OCI-M1 (cell line): ENCODE measurements around the gene SLC6A12.
"Not testable (repeated sequence)": the region's sequence is repeated elsewhere in the genome, so short reads cannot be mapped to it uniquely, and the experiment has no call there.

Source experiments
- DNase-seq: peaks from one replicate; lab custom pipeline; 2025; lab: John Stamatoyannopoulos, UW

The SLC6A12 gene

DNA sequence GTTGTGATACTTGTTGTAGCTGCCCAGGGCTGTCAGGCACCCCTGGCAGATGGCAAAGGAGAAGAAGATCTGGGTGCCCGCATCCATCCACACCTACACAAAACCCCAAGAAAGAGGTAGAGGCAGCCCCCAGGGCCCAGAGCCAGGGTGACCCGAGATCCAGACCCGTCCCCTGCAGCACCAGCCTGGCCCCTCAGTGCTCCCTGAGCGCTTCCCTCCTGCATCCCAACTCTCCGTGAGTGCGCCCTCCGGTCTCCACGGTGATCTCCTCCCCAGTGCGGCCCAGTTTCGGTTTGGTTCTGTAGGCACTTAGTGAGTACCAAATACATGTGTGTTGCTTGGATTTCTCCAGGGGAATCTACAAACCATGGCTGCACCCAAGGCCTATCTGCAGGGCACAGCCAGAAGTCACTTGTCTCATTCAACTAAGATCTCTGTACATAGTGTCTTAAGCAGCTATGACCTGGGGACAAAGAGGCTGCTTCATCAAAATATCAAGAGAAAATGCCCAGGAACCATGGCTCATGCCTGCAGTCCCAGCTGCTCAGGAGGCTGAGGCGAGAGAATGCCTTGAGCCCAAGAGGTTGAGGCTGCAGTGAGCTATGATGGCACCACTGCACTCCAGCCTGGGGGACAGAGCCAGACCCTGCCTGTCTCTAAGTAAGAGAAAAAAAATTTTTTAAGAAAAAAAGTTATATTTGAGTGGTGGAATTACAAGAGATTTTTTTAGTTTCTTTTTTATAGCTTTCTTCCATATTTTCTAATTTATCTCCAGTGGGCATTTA lies 15.9 kb downstream of the SLC6A12 start:
- no peak for DNase-seq

DNA sequence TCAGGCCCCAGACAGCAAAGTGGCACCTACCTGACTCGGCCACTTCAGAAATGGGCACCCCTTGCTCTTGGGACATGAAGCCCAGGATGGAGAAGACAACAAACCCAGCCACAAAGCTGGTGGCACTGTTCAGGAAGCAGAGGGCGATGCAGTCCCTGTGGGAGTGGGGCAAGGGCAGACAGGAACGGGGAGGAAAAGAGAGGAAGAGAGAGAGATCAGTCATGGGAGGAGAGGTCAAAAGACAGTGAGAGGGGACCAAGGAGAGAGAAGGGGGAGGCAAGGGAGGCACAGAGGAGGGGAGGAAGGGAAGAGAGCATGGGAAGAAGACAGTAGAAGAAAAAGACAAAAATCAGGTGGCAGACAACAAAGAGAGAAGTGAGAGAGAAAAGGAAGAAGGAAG lies 16.6 kb downstream of the SLC6A12 start:
- no peak for DNase-seq

DNA sequence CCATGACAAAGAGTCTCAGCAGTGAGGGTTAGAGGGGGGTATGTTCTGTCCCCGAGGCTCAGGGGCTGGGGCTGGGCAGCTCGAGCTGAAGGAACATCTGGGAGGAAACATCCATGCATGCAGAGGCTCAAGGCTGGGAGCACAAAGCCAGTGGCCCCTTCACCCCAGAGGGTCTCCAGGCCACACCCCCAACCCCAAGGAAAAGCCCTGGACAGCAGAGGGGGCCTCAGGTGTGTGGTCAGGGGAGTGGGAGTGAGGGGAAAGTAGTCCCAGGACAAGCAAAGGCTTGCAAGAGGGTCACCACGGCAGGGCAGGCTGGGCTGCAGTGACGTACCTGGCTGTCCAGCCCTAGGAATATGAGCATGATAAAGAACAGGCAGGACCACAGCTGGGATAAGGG lies 17.5 kb downstream of the SLC6A12 start:
- no peak for DNase-seq

DNA sequence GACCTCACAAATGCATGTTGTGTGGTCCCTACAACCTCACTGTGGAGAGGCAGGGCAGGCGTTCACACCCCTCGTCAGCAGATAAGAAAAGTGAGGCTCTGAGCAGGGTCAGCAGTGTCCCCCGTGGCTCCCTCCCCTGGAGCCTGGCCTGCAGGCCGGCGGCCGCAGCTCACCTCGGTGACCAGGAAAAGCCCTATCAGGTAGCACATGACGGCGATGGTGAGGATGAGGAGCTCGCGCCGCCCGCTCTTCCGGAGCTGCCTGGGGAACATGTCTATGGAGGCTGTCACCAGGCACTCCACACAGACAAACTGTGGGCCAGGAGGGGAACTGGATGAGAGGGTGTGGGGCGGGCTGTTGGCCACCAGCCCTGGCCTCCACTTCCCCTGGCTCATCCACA lies 18.0 kb downstream of the SLC6A12 start:
- no peak for DNase-seq

DNA sequence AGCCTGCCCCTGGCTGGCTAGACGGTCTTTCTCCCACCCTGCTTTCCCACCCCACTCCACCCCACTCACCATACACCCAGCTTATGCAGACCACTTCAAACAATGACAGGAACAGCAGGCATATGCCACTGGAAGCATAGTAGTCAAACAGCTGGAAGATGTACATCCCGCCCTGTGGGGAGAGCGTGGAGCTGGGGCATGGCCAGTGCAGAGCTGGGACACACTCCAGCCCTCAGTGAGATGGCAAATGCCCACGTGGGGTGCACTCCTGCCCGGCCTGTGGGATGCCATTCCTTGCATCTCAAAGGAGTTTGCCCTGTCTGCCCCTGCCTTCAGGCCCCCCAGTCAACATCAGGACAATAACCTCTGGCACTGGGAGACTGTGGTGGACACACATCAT lies 18.8 kb downstream of the SLC6A12 start:
- DNase-seq = no peak

DNA sequence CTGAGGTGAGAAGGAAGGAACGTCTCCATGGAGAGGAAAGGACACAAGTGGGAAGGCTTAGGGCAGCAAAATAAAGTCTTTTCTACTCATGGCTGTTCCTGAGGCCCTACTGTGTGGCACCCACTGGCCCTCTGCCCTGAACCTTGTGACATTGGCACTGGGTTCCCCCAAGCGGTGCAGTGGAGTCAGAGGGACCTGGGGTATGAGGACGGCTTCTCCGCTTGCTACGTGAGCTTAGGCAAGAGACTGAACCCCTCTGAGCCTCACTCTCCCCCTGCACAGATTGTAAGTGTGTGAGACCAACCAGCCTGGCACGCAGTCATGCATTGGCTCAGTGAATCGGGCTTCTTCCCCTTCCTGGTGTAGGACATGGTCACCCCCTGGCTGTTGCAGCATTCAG lies 19.7 kb downstream of the SLC6A12 start:
- no peak for DNase-seq

DNA sequence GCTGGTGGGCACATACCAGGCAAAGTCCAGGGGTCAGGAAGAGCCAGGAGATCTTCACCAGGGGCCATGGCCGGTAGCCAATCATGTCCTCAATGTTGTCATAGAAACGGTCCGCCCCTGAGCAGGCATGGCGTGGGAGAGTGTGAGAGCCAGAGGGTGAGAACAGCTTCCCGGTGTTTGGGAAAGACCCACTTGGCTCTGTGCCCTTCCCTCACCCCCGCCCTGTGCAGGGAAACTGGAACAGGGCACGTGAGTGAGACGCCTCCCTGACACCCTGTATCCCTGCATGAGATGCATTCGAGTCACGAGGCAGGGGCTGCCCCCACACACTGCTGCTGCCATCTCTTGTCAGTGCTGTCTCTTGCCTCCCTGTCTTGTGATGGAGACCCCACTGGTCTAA lies 20.7 kb downstream of the SLC6A12 start:
- DNase-seq = no peak

DNA sequence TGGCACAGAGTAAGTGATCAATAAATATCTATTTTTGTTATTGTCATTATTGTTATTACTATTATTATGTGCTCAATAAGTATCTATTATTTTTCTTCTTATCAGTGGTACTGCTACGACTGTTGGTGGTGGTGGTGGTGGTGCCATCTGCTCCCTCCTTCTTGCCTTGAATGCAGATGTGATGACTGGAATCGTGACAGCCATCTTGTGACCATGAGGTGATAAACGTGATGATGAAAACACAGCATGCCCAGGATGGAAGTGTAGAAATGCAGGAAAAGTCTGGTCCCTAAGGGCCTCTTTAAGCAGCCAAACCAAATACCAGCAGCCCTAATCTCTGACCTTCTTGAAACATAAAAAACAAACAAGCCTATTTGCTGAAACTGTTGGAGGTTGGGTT lies 22.4 kb downstream of the SLC6A12 start:
- no peak for DNase-seq

DNA sequence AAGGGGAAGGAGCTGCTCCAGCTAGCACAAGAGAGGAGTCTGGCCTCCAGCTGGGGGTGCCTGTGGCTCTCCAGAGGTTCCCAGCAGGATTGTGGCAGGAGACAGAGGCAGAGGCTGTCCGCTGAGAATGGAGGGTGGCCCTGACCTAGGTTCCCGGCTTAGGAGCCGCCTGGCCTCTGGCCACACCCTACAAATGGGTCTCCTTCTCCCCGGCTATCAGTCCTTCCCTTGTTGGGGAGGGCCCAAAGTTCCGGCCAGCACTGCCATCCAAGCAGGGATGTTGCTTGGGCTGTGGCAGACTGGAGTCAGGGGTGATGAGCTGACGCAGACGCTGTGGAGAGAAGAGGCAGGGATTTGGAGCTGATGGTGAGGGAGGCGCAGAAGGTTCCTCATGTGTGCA lies 23.1 kb downstream of the SLC6A12 start:
- no peak for DNase-seq

DNA sequence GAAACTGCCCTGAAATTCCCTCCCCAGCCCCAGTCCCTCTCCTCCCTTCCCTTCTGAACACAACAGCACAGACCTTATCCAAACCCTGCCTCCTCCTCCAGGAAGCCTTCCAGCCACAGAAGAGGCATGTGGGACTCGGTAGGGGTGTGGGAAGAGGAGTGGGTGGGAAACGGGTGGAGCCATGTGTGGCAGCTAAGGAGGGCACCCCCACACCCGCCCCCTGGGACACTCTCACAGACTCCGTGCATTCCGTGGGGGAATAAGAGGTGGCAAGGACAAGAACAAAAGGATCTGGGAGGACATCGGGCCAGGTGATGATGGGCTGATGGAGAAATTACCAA lies 24.4 kb downstream of the SLC6A12 start:
- DNase-seq = no peak

DNA sequence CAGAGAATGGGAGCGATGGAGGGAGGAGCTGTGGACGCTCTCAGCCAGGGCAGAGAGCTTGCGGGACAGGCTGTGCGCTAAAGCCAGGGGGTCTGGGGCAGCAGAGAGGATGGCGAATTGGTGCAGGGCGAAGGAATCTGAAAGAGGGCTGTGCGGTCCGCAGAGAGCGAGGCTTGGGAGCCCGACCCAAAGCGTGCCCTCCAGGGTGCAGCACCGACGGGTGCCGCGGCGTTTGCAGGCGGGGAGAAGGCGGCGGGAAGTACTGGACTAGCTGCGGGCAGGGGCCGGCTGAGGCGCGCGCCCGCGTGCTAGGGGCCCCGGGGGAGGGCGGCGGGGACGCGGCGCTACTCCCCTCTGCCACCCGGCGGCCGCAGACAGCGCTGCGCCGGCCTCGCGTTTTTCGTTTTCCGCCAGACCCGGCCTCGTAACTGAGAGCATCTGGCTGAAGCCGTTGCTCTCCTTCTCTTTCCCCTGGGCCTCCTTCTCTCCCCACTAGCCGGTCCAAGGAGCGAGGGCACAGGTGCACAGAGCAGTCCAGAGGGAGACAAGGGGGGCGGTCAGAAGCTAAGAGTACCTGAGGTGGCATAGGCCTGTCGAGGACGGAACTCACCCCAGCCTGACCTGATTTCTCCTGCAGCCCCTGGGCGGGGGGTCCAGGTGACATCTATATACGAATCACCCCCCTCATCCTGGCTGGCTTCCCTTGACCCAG lies 24.9 kb downstream of the SLC6A12 start:
- DNase-seq = peak; percentile 42

DNA sequence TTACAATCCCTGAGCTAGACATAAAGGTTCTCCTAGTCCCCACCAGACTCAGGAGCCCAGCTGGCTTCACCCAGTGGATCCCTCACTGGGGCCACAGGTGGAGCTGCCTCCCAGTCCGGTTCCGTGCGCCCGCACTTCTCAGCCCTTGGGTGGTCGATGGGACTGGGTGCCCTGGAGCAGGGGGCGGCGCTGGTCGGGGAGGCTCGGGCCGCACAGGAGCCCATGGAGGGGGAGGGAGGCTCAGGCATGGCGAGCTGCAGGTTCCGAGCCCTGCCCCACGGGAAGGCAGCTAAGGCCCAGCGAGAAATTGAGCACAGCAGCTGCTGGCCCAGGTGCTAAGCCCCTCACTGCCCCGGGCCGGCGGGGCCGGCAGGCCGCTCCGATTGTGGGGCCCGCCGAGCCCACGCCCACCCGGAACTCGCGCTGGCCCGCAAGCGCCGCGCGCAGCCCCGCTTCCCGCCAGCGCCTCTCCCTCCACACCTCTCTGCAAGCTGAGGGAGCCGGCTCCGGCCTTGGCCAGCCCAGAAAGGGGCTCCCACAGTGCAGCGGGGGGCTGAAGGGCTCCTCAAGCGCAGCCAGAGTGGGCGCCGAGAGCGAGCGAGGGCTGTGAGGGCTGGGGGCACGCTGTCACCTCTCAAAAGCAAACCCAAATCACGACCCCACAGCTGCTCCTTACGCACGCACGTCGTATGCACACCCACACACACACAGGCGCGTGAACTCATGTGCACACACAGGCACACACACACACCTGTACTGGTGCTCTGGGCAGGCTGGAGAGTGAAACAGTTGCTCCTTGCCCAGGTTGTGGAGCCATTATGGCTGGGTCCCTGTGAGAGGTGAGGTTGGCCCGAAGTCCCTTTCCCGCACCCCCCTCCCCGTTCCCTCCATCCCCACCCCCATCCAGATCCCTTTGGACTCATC lies 25.7 kb downstream of the SLC6A12 start:
- not testable (repeated sequence) for DNase-seq

DNA sequence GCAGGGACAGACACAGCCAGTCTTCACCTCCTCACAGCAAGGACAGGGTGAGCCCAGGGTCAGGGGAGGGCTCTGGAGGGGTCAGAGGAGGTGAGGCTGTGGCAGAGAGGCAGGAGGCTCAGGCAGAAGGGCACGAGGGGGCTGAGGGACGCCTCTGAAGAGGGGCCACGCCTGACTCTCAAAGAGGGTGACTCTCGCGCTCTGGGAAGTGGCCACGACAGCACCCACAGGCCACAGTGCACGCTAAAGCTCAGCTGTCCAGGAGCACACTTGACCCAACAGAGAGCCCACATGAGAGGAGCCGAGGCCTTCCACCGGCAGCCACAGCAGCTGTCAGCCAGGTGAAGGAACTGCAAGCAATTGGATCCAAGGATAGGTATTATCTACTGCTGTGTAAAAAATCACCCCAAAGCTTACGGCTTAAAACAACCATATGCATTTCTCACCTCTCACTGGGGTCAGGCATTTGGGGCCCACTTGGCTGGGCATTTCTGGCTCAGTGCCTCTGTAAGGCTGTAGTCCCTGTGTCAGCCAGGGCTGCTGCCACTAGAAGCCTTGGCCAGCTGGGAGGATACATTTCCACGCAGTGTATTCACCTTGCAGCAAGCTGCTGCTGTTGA lies 27.8 kb downstream of the SLC6A12 start:
- no peak for DNase-seq

DNA sequence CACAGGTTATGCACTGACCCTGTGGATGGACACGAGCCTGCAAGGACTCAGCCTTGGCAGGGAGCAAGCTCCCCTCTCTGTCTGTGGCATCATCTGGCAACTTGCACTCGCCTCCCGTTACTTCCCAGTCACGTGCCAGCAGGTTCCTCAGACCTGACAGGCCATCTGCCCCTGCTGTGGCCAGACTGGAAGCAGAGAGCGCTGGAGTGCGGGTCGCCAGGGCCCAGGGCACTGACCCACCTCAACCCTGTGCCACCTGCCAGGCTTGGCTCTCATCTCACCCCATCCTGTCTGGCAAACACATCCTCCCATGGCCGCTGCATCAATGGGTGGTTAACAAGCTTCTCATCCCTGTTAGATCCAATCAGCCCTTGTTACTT lies 28.4 kb downstream of the SLC6A12 start:
- DNase-seq = no peak

DNA sequence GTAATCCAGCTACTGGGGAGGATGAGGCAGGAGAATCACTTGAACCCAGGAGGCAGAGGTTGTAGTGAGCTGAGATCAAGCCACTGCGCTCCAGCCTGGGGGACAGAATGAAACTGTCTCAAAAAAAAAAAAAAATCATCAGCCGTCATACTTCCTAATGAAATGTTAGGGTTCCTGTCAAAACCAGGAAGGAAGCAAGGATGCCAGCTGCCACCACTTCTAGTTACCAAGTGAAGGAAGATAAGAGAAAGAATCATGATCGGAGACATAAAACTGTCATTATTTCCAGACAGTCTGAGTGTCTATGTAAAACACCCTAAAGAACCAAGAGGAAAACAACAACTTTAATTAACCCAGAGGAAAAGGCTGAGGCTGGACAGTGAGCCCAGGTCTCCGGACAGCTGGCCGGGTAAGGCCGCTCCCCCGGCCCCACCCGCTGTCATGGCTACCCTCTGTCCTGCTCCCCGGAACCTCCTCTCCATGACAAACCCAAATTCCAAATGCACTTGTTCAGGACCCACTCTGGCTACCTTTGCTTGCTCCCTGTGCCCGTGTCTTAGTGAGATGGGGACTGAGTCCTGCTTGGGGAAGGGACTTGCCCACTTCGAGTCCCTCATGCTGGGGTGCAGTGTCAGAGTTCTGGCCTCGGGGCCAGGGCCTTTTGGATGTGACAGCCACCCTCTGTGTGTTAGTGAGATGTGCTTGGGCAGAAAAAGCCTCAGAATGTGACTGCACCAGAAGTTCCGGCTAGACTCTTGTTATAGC lies 29.0 kb downstream of the SLC6A12 start:
- DNase-seq = no peak

DNA sequence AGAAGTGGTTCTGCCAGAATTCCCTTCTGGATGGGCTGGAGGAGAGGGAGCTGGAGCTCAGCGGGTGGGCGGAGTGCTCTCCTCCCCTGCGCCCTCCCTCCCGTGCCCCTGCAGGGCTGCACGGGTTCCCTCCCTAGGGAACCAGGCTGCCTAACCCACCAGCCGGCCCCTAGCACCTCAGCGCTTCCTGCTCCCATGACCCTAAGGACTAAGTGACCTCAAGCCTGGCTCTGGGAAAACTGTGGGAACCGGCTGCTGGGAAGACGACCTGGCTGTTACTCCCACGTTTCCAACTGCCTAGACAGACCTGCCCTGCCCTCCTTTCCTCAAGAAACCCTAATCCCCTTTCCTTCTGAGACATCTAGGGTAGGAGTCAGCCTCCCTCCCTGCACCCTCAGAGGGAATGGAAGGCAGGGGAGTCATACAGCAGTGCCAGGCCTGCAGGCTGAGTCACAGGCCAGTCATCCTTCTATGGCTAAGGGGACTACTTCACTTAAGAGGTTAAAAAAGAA lies 31.5 kb downstream of the SLC6A12 start:
- DNase-seq = peak; percentile 31

DNA sequence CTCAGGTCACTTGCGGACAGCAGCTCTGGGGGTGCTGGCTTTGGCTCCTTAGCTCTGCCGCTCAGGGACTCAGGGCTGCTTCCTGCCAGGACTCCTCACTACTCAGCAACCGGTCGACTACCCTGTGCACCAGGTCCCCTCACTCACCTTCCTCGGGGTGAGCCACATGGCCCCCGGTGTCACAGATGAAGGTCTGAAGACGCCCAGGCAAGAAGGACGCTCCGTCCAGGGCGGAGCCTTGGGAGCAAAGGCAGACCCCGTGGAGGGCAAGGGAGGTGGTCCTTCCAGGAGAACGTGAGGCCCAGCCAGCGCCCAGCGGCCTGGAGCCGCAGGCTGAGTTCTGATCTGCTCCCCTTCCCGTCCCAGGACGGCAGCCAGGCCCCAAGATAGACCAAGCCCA lies 32.0 kb downstream of the SLC6A12 start:
- no peak for DNase-seq

DNA sequence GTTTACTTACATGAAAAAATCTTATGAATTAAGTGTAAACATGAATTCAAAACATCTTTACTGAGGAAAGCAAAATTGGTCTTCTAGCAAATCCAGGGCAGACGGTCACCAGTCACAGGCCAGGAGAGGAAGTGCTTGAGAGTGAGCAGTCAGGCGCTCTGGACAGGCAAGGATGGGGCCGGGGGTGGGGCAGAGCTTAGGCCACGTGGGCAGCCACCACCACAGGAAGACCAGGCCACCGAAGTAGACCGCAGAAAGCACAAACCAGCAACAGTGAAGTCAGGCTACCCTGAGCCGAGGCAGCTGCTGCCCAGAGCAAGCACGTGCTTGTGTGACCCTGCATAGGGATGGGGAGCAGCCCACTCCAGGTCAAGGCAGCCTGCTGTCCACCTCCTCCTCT lies 33.5 kb downstream of the SLC6A12 start:
- peak; percentile 86 for DNase-seq

DNA sequence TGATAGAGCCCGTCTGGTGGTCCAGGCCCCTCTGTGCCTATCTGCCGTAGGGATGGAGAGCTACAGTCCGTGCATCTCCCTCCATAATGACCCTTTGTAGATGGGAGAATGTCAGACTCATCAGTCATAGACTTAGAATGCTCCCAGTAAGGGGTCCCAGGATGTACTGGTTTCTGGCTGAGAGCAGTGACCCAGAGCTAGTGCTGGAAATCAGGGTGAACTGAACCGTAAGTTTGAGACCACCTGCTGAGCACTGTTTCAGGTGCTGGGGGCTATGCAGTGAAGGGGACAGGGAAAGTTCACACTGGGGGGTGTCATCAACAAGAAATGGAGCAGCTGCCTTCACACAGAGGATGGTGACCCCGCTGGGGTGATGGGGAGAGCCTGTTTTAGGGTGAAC lies 34.1 kb downstream of the SLC6A12 start:
- DNase-seq = no peak

DNA sequence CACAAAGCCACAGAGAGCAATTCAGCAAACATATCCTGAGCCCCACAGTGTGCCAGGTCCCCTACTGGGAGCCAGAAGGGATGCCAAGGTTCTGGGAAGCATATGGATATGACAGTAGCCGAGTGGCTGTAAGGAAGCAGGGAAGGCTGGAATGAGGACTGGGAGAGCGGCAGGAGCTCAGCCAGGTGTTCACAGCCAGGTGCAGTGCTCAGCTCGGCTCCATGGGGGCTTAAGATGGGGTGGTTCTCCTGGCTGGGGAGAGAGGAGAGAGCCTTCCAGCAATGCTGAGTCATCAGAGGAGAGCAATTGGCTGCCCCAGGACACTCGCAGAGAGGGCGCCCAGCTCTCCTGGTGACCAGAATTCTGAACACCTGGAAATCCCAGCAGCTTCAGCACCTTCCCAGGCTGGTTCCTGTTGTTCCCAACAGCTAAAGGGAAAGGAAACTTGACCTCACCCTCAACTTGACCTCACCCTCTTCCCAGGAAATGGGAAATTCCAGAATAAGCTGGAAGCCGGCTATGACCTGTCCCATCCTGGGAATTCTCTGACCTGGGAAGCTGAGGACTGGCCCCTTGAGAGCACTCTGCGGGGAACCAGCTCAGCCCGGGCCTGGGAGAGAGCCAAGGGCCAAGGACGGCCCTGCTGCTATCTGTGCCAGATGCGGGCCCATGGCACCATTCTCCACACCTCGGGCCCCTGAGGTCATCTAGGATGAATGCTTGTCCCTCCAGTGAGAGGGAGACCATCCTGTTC lies 34.6 kb downstream of the SLC6A12 start:
- no peak for DNase-seq

DNA sequence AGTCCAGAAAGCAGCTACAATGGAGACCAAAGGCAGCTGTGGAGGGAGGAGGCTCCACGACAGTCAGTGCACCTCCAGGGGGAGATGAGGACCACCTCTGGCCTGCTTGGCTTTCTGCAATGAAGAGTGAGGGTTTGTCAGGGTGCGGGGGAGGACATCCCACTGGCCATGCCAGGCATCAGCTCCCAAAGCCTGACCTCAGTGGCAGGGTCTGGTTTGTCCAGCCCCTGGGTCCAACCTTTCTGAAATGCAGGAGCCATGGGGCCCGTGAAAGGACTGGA lies 35.2 kb downstream of the SLC6A12 start:
- DNase-seq = no peak
